ENCODE measurements around the gene RIPK4. TPM values are rescaled to one million over a fixed set of nuclear protein-coding genes. Genes with fewer than 3 reads are reported as not detected.

RIPK4 gene
- total and polyA plus RNA-seq, 2 of the 13 experiments (the other 11 are each of a cell fraction or from before 2014, with no cell fraction given), result 3.1 to 4.9 TPM

DNA sequence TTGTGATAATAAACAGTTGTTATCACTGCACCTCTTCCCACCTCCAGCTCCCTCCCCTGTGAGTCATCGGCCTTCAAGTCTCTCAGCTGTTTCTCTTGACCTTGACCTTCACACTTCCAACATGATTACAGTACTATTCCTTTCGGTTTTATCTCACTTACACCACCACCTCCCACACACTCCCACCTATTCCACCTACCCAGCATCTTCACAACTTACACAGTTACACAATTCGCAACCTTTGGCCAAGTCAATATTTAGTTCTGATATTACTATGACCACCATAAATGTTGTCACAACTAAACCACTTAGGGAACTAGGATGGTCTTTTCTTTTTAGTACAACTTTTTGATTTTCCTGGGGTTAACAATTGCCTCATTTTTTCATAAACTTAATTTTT is 60.2 kb downstream of the RIPK4 start (continued):
- TF ChIP-seq, protein P1, sequence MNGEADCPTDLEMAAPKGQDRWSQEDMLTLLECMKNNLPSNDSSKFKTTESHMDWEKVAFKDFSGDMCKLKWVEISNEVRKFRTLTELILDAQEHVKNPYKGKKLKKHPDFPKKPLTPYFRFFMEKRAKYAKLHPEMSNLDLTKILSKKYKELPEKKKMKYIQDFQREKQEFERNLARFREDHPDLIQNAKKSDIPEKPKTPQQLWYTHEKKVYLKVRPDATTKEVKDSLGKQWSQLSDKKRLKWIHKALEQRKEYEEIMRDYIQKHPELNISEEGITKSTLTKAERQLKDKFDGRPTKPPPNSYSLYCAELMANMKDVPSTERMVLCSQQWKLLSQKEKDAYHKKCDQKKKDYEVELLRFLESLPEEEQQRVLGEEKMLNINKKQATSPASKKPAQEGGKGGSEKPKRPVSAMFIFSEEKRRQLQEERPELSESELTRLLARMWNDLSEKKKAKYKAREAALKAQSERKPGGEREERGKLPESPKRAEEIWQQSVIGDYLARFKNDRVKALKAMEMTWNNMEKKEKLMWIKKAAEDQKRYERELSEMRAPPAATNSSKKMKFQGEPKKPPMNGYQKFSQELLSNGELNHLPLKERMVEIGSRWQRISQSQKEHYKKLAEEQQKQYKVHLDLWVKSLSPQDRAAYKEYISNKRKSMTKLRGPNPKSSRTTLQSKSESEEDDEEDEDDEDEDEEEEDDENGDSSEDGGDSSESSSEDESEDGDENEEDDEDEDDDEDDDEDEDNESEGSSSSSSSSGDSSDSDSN (CRISPR knock-in tag; IDR thresholded peaks at IDR 0.05), result no peak
- no peak for TF ChIP-seq REL (CRISPR knock-in tag; conservative IDR thresholded peaks at IDR 0.05)
- no peak for TF ChIP-seq HES4 (CRISPR knock-in tag; IDR thresholded peaks at IDR 0.05; ENCODE audit: borderline replicate concordance)
- TF ChIP-seq SKIL (CRISPR knock-in tag; IDR thresholded peaks at IDR 0.05; ENCODE audit: borderline replicate concordance), result peak; percentile 51; the same call in 1 of the 2 replicates
- TF ChIP-seq ZNF816 (CRISPR knock-in tag; IDR thresholded peaks at IDR 0.05; ENCODE audit: borderline replicate concordance), result no peak
- TF ChIP-seq, protein P2, sequence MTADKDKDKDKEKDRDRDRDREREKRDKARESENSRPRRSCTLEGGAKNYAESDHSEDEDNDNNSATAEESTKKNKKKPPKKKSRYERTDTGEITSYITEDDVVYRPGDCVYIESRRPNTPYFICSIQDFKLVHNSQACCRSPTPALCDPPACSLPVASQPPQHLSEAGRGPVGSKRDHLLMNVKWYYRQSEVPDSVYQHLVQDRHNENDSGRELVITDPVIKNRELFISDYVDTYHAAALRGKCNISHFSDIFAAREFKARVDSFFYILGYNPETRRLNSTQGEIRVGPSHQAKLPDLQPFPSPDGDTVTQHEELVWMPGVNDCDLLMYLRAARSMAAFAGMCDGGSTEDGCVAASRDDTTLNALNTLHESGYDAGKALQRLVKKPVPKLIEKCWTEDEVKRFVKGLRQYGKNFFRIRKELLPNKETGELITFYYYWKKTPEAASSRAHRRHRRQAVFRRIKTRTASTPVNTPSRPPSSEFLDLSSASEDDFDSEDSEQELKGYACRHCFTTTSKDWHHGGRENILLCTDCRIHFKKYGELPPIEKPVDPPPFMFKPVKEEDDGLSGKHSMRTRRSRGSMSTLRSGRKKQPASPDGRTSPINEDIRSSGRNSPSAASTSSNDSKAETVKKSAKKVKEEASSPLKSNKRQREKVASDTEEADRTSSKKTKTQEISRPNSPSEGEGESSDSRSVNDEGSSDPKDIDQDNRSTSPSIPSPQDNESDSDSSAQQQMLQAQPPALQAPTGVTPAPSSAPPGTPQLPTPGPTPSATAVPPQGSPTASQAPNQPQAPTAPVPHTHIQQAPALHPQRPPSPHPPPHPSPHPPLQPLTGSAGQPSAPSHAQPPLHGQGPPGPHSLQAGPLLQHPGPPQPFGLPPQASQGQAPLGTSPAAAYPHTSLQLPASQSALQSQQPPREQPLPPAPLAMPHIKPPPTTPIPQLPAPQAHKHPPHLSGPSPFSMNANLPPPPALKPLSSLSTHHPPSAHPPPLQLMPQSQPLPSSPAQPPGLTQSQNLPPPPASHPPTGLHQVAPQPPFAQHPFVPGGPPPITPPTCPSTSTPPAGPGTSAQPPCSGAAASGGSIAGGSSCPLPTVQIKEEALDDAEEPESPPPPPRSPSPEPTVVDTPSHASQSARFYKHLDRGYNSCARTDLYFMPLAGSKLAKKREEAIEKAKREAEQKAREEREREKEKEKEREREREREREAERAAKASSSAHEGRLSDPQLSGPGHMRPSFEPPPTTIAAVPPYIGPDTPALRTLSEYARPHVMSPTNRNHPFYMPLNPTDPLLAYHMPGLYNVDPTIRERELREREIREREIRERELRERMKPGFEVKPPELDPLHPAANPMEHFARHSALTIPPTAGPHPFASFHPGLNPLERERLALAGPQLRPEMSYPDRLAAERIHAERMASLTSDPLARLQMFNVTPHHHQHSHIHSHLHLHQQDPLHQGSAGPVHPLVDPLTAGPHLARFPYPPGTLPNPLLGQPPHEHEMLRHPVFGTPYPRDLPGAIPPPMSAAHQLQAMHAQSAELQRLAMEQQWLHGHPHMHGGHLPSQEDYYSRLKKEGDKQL (CRISPR knock-in tag; IDR thresholded peaks at IDR 0.05; ENCODE audit: low read depth), result no peak; the same call in 1 of the 2 replicates
- no peak for TF ChIP-seq ZIK1 (CRISPR knock-in tag; IDR thresholded peaks at IDR 0.05; ENCODE audit: borderline replicate concordance, low read depth)
- TF ChIP-seq, protein P3, sequence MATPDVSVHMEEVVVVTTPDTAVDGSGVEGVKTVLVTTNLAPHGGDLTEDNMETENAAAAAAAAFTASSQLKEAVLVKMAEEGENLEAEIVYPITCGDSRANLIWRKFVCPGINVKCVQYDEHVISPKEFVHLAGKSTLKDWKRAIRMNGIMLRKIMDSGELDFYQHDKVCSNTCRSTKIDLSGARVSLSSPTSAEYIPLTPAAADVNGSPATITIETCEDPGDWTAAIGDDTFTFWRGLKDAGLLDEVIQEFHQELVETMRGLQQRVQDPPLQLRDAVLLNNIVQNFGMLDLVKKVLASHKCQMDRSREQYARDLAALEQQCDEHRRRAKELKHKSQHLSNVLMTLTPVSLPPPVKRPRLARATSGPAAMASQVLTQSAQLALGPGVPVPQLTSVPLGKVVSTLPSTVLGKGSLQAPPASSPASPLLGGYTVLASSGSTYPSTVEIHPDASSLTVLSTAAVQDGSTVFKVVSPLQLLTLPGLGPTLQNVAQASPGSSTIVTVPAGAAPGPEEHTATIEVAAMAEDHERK (CRISPR knock-in tag; IDR thresholded peaks at IDR 0.05; ENCODE audit: low read depth), result no peak
- TF ChIP-seq HNF4A (CRISPR knock-in tag; IDR thresholded peaks at IDR 0.05), result peak; percentile 93
- no peak for TF ChIP-seq CCDC6 (CRISPR knock-in tag; IDR thresholded peaks at IDR 0.05)
- 0 out of 2 replicates have a peak, but pooled peaks have one; percentile 50 for TF ChIP-seq ZBTB7B (CRISPR knock-in tag; IDR thresholded peaks at IDR 0.05)
- TF ChIP-seq, protein P4, sequence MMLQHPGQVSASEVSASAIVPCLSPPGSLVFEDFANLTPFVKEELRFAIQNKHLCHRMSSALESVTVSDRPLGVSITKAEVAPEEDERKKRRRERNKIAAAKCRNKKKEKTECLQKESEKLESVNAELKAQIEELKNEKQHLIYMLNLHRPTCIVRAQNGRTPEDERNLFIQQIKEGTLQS (CRISPR knock-in tag; IDR thresholded peaks at IDR 0.05), result peak; percentile 89
- no peak for TF ChIP-seq ZNF747 (CRISPR knock-in tag; IDR thresholded peaks at IDR 0.05; ENCODE audit: borderline replicate concordance)
- TF ChIP-seq, protein P5, sequence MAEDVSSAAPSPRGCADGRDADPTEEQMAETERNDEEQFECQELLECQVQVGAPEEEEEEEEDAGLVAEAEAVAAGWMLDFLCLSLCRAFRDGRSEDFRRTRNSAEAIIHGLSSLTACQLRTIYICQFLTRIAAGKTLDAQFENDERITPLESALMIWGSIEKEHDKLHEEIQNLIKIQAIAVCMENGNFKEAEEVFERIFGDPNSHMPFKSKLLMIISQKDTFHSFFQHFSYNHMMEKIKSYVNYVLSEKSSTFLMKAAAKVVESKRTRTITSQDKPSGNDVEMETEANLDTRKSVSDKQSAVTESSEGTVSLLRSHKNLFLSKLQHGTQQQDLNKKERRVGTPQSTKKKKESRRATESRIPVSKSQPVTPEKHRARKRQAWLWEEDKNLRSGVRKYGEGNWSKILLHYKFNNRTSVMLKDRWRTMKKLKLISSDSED (CRISPR knock-in tag; IDR thresholded peaks at IDR 0.05), result no peak
